Activated naive CD8-positive, alpha-beta T cell treated with anti-CD3 and anti-CD28 coated beads for 36 hours (primary cell): ENCODE results near the gene IQGAP2. TPM values are rescaled to one million over a fixed set of nuclear protein-coding genes. Genes with fewer than 3 reads are reported as not detected.

Experiments used
- DNase-seq: peaks from one replicate; pipeline ENCODE4 v3.0.0; 2021
- H3K27ac Mint-ChIP-seq: one replicate; pipeline ENCODE4 v1.8.0; 2022; ENCODE audit warnings: mild to moderate bottlenecking, moderate library complexity, mixed read lengths
- H3K27me3 Mint-ChIP-seq: one replicate; pipeline ENCODE4 v1.8.0; 2022; ENCODE audit warnings: mild to moderate bottlenecking, mixed read lengths
- H3K36me3 Mint-ChIP-seq: one replicate; pipeline ENCODE4 v1.8.0; 2021; ENCODE audit warnings: mild to moderate bottlenecking, mixed read lengths
- H3K4me1 Mint-ChIP-seq: one replicate; pipeline ENCODE4 v1.8.0; 2021; ENCODE audit warnings: mixed read lengths
- H3K4me3 Mint-ChIP-seq: one replicate; pipeline ENCODE4 v1.8.0; 2022; ENCODE audit warnings: mild to moderate bottlenecking, moderate library complexity, mixed read lengths
- H3K9me3 Mint-ChIP-seq: one replicate; pipeline ENCODE4 v1.8.0; 2022; ENCODE audit warnings: mixed read lengths
- total RNA-seq, 2 experiments: library from RNA; stranded (reverse); gene quantifications; one replicate each; pipeline ENCODE4 v1.2.3, GENCODE V29; 2021

The IQGAP2 gene
- total RNA-seq, 2 experiments from 2014 or later = 30.3 to 30.6 TPM

DNA sequence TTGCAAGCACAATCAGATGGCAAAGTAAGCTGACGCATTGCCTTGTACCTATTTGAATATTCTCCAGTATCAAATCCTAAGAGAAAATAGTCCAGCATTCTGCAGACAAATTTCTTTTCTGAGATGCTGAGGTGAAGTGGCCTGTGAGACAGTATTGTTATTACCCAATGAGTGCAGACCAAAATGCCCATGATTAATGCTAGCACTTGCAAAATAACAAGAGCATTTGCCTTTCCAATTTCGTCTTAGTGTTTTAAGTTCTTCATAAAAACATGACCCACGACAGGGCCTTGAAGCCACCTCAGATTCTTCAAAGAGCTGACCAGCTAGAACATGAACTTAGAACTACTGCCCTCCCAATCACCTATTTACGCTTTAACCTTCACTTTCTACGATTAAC is 2.6 kb upstream of the IQGAP2 start:
- Mint-ChIP-seq H3K27me3 (no peaks in the 10 kb centered on the region), H3K36me3 (no peaks in the 10 kb centered on the region), H3K27ac (no peak overlapping the region), H3K4me3 (no peak overlapping the region), H3K9me3 (no peaks in the 10 kb centered on the region), H3K4me1 (peaks cover 26% of the 10 kb centered on the region)
- DNase-seq = no peak

GRCh38 chr5:76401801-76402250 is 1.3 kb upstream of the IQGAP2 start:
- Mint-ChIP-seq H3K4me1 (peaks cover 39% of the 10 kb centered on the region), H3K27me3 (no peaks in the 10 kb centered on the region), H3K4me3 (peak overlapping the region; percentile 95), H3K36me3 (no peaks in the 10 kb centered on the region), H3K9me3 (no peaks in the 10 kb centered on the region), H3K27ac (peak overlapping the region; percentile 98)
- peak; percentile 31 for DNase-seq

DNA sequence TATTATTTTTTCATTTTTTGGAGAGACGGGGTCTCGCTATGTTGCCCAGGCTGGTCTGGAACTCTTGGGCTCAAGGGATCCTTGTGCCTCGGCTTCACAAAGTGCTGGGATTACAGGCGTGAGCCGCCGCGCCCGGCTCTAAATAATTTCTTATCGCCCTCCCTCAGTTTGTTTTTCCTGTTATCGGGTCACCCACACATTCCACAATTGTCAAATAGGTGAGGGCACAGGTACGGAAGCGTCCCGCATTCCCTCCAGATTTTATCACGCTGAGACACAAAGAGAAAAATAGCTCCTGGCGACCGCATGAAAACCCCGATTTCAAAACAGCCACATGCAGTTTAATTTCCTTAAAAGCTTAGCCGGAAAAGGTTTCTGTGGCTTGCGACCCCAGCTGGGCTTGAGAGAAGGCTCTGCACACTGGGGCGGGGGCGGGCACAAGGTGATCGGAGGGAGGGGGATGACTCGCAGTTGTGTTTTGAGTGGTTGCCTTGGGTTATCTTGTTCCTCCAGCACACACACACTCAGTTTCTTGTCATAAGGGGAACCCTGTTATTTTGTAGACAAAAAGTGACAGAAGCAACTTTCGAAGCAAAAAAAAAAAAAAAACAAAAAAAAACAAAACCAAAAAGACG is 717 bp upstream of the IQGAP2 start:
- H3K4me3 Mint-ChIP-seq = peak overlapping the region; percentile 95
- DNase-seq = peak; percentile 75
- H3K4me1 Mint-ChIP-seq = peaks cover 42% of the 10 kb centered on the region
- no peaks in the 10 kb centered on the region for H3K9me3 Mint-ChIP-seq
- peak overlapping the region; percentile 98 for H3K27ac Mint-ChIP-seq
- peaks cover 3% of the 10 kb centered on the region for H3K36me3 Mint-ChIP-seq
- H3K27me3 Mint-ChIP-seq = no peaks in the 10 kb centered on the region

DNA sequence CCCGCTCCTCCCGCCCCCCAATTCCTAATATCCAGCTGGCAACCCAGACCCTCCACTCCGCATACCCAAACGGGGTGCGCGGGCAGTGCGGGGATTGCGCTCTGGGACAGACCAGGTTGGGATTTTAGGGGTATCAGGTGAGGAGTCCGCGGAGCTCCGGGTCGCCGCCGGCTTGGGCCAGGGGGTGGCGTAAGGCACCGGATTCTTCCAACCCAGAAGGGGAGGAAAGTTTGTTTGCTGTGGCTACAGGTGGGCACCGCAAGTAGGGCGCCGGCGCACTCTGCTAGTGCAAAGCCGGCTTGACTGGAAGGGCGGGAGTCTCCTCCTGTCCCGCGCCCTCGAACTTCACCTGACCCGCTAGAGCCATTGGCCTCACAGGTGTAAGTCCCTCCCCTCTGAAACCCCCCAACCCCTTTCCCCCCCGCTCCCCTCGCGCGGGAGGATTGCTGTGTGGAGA is 709 bp downstream of the IQGAP2 start:
- Mint-ChIP-seq H3K27ac (peak overlapping the region; percentile 98), H3K36me3 (peaks cover 3% of the 10 kb centered on the region), H3K4me1 (peaks cover 45% of the 10 kb centered on the region), H3K4me3 (peak overlapping the region; percentile 95), H3K27me3 (no peaks in the 10 kb centered on the region), H3K9me3 (no peaks in the 10 kb centered on the region)
- peak; percentile 76 for DNase-seq

DNA sequence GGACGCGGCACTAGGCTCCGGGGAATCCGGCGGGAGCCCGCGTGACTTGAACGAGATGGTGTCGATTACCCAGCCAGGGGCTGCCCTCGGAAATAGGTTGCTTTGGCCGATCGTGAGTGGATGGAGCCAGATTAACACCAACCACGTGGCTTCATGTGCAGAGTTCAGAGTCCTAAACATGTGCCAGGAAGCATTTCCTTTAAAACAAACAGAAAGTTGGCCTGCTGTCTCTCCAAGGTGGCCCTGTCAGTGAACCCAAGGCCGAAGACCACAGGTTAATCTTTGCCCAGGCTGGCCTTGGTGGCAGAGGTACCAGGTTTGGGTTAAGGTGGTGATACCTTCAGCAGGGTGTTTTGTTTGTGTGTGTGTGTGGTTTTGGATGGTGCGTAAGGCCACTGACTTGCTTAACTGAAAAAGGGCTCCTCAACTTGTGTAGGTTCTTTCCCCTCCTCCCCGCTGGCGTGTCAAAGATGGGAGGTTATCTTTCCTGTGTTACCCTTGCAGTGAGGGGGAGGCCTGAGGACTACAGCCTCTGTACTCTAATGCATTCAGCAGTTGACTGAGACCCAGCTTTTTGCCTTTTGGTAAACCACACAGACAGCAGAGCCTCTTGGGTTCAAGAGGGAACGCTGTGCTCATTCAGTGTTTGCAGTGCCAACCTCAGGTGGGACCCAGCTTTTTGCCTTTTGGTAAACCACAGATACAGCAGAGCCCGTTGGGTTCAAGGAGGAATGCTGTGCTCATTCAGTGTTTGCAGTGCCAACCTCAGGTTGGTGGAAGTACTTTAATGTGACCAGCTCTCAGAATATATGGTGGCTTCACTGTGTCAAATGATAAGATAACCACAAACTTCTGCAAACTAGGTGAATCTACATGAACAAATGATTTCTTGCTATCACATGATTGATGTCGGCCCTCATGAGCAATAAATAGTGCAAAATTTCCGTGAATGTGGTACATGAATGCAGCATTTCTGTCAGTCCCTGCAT is 1.4 kb downstream of the IQGAP2 start:
- peaks cover 4% of the 10 kb centered on the region for H3K36me3 Mint-ChIP-seq
- H3K4me1 Mint-ChIP-seq = peaks cover 49% of the 10 kb centered on the region
- DNase-seq = peak; percentile 68
- H3K27ac Mint-ChIP-seq = peak overlapping the region; percentile 98
- H3K4me3 Mint-ChIP-seq = peak overlapping the region; percentile 95
- peaks cover 2% of the 10 kb centered on the region for H3K9me3 Mint-ChIP-seq
- H3K27me3 Mint-ChIP-seq = no peaks in the 10 kb centered on the region

DNA sequence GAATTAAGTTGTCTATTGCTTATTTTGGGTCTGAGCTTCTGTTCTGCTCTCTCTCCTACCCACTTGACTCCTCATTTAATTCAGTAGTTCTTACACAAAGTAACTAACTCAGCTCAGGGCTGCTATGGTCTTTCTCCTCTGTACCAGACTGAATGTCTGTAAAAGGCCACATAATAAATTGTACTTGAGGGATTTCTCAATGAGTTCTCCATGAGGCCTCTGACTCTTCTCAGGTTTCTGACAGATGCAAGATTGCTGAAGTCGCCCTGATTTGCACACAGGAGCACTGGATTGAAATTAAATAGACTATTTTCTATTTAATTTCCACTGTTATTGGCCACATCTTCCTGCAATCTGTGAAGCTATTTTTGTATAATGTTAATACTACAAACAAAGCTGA is 2.9 kb downstream of the IQGAP2 start:
- Mint-ChIP-seq H3K4me1 (peaks cover 51% of the 10 kb centered on the region), H3K27me3 (no peaks in the 10 kb centered on the region), H3K4me3 (peak overlapping the region; percentile 15), H3K36me3 (peaks cover 7% of the 10 kb centered on the region), H3K9me3 (peaks cover 2% of the 10 kb centered on the region), H3K27ac (peak overlapping the region; percentile 98)
- no peak for DNase-seq

DNA sequence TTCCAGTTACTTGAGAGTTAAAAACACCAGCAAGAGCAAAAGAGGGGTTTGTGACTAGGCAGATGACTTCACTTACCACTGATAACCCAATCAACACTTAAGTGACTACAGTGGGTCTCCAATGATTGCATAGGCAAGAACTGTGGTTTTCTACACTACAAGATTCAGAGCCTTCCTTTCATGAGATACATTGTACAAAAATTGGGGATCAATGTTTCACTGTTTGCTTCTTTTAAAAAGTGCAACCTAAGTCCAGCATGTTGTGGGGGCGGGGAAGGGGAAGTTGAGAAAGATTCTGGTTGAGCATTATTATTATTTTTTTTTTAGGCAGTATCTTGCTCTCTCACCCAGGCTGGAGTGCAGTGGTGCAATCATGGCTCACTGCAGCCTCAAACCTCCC is 3.6 kb downstream of the IQGAP2 start:
- no peak overlapping the region for H3K4me3 Mint-ChIP-seq
- peaks cover 2% of the 10 kb centered on the region for H3K9me3 Mint-ChIP-seq
- H3K27ac Mint-ChIP-seq = no peak overlapping the region
- H3K36me3 Mint-ChIP-seq = peaks cover 7% of the 10 kb centered on the region
- no peaks in the 10 kb centered on the region for H3K27me3 Mint-ChIP-seq
- peaks cover 50% of the 10 kb centered on the region for H3K4me1 Mint-ChIP-seq
- no peak for DNase-seq

- H3K27me3 Mint-ChIP-seq = no peaks in the 10 kb centered on the region
- H3K9me3 Mint-ChIP-seq = peaks cover 2% of the 10 kb centered on the region
- no peak overlapping the region for H3K27ac Mint-ChIP-seq
- no peak overlapping the region for H3K4me3 Mint-ChIP-seq
- H3K4me1 Mint-ChIP-seq = peaks cover 45% of the 10 kb centered on the region
- H3K36me3 Mint-ChIP-seq = peaks cover 9% of the 10 kb centered on the region
- no peak for DNase-seq
Observed at GRCh38 chr5:76408104-76408654, 5.1 kb downstream of the IQGAP2 start.

GRCh38 chr5:76412511-76412910 is 9.4 kb downstream of the IQGAP2 start:
- H3K27ac Mint-ChIP-seq = no peak overlapping the region
- H3K9me3 Mint-ChIP-seq = peaks cover 2% of the 10 kb centered on the region
- peaks cover 26% of the 10 kb centered on the region for H3K4me1 Mint-ChIP-seq
- H3K36me3 Mint-ChIP-seq = peaks cover 7% of the 10 kb centered on the region
- H3K4me3 Mint-ChIP-seq = no peak overlapping the region
- no peaks in the 10 kb centered on the region for H3K27me3 Mint-ChIP-seq
- no peak for DNase-seq

DNA sequence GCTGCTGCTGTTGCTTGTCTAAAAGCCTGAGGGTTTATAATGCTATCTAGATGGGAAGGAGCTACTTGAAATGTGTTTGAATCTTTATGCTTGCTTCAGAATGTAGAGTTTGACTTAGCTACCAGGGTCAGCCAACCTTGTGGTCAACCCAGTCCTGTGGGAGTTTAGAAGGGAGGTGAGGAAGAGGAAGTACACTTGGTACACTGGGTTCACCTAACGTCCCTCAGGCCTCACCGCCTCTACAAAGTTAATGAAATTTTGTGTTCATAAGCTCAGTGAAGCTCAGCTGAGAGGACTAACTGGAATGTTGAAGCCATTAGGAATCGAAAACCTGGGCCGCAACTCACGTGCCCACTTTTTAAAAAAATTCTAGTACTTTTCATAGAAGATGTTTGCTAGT is 10.7 kb downstream of the IQGAP2 start:
- DNase-seq = no peak
- peaks cover 2% of the 10 kb centered on the region for H3K9me3 Mint-ChIP-seq
- no peak overlapping the region for H3K27ac Mint-ChIP-seq
- no peaks in the 10 kb centered on the region for H3K27me3 Mint-ChIP-seq
- no peak overlapping the region for H3K4me3 Mint-ChIP-seq
- peaks cover 7% of the 10 kb centered on the region for H3K36me3 Mint-ChIP-seq
- peaks cover 27% of the 10 kb centered on the region for H3K4me1 Mint-ChIP-seq

- Mint-ChIP-seq H3K9me3 (no peaks in the 10 kb centered on the region), H3K27me3 (no peaks in the 10 kb centered on the region), H3K4me3 (no peak overlapping the region), H3K36me3 (peaks cover 4% of the 10 kb centered on the region), H3K27ac (no peak overlapping the region), H3K4me1 (peaks cover 23% of the 10 kb centered on the region)
- no peak for DNase-seq
Observed at GRCh38 chr5:76414788-76415187, 11.7 kb downstream of the IQGAP2 start.

- H3K4me1 Mint-ChIP-seq = peaks cover 26% of the 10 kb centered on the region
- no peak overlapping the region for H3K27ac Mint-ChIP-seq
- no peaks in the 10 kb centered on the region for H3K27me3 Mint-ChIP-seq
- H3K9me3 Mint-ChIP-seq = no peaks in the 10 kb centered on the region
- no peak for DNase-seq
- H3K4me3 Mint-ChIP-seq = no peak overlapping the region
- peaks cover 7% of the 10 kb centered on the region for H3K36me3 Mint-ChIP-seq
Observed at GRCh38 chr5:76415855-76416254, 12.8 kb downstream of the IQGAP2 start.

DNA sequence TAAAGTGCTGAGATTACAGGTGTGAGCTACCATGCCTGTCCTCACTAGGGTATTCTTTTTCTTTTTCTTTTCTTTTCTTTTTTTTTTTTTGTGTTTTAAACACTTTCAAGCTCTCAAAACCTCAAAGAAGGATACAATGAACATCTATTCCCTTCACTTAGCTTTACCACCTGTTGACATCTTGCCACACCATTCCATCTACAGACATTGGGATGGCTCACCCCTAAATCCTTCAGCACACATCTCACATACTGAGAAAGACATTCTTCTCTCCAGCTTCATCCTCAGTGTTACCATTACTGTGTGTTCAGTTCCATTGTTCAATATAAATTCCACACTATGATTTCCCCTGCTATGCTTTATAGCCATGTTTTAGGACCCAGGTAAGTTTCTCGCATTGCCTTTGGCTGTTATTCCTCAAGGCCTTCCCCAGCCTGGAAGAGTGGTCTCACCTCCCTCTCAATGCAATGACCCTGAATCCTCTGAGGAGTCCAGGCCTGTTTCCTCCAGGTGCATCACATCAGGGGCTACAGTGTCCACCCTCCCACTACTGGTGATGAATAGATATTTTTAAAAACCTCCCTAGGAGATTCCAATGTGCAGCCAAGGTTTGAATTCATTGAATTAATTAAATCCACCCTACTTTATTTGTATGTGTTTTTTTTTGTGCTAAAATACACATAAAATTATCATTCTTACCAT is 16.7 kb downstream of the IQGAP2 start:
- Mint-ChIP-seq H3K9me3 (no peaks in the 10 kb centered on the region), H3K27ac (no peak overlapping the region), H3K27me3 (no peaks in the 10 kb centered on the region), H3K4me3 (no peak overlapping the region), H3K36me3 (peaks cover 6% of the 10 kb centered on the region), H3K4me1 (peaks cover 19% of the 10 kb centered on the region)
- no peak for DNase-seq

DNA sequence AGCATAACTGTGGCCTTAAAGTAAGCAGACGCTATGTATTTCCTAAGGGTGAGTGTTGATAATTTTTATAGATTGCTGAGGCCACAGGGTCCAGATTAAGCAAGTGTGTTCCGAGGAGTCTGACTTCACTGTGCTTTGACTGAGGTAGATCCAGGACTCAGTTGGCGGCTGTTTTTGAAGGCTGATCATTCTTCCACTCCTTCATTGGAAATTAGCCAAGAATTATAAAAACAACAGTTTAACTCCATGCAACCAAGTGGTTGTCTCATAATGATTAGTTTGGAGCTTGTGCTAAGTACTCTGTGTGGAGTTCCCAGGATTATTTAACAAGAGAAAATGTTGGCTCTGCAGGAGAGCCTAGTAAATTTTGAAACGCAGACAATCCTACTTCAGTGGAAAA is 19.1 kb downstream of the IQGAP2 start:
- no peaks in the 10 kb centered on the region for H3K27me3 Mint-ChIP-seq

DNA sequence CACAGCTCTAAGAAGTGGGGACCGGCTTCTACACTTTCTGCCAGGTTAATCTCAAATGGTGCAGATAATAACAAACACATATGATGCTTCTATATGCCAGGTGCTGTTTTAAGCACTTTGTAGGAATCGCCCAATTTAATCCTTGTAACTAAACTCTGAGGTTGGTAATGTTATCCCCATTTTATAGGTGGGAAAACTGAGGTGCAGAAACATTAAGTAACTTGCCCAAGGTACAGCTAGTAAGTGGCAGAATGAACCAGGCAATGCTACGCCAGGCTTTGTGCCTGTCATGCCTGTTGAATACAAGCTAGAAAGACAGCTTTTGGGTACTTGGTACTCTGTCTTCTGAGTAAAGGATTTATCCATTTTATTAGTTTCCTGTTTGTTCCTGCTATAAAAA is 19.7 kb downstream of the IQGAP2 start:
- no peak overlapping the region for H3K27ac Mint-ChIP-seq
- no peak for DNase-seq
- H3K27me3 Mint-ChIP-seq = no peaks in the 10 kb centered on the region
- H3K4me1 Mint-ChIP-seq = peaks cover 32% of the 10 kb centered on the region
- no peaks in the 10 kb centered on the region for H3K9me3 Mint-ChIP-seq
- H3K36me3 Mint-ChIP-seq = peaks cover 6% of the 10 kb centered on the region
- no peak overlapping the region for H3K4me3 Mint-ChIP-seq

More for the DNA sequence above, 19.1 kb downstream of the IQGAP2 start:
- Mint-ChIP-seq H3K27ac (no peak overlapping the region), H3K36me3 (peaks cover 5% of the 10 kb centered on the region), H3K9me3 (no peaks in the 10 kb centered on the region), H3K4me1 (peaks cover 30% of the 10 kb centered on the region), H3K4me3 (no peak overlapping the region)
- DNase-seq = no peak
